C4-2B (cell line): Measurements from ENCODE around the gene EXOC6.

ENCODE experiments used
- H3K27ac ChIP-seq: fragments of 450-650 bp; 2 replicates; pipeline ENCODE4 v1.5.1; 2017
- ZFX ChIP-seq: fragments of 450-650 bp; IDR thresholded peaks from 2 replicates; pipeline ENCODE4 v1.6.1; 2017
- TF ChIP-seq, protein P1 (sequence below): fragments of 450-650 bp; conservative IDR thresholded peaks from 2 replicates; pipeline ENCODE4 v1.5.1; 2017; ENCODE audit warnings: mild to moderate bottlenecking

Gene EXOC6

DNA sequence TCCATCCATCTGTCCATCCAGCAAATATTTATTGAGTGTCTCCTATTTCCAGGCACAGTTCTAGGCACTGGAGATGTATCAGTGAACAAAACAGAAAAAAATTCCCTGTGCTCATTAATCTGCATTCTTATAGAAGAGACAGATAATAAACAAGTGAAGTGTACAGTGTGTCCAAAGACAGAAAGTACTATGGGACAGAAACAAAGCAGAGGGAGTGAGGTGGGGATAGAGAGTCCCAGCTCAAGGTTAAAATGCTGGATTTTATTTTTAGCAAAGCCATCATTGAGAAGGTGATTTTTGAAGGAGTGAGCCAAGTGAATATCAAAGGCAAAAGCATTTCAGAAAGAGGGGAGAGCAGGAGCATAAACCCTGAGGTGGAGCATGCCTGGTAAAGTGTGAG, 21.8 kb upstream of the EXOC6 start:
- TF ChIP-seq, protein P1, sequence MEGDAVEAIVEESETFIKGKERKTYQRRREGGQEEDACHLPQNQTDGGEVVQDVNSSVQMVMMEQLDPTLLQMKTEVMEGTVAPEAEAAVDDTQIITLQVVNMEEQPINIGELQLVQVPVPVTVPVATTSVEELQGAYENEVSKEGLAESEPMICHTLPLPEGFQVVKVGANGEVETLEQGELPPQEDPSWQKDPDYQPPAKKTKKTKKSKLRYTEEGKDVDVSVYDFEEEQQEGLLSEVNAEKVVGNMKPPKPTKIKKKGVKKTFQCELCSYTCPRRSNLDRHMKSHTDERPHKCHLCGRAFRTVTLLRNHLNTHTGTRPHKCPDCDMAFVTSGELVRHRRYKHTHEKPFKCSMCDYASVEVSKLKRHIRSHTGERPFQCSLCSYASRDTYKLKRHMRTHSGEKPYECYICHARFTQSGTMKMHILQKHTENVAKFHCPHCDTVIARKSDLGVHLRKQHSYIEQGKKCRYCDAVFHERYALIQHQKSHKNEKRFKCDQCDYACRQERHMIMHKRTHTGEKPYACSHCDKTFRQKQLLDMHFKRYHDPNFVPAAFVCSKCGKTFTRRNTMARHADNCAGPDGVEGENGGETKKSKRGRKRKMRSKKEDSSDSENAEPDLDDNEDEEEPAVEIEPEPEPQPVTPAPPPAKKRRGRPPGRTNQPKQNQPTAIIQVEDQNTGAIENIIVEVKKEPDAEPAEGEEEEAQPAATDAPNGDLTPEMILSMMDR = no peak
- no peak for TF ChIP-seq ZFX

DNA sequence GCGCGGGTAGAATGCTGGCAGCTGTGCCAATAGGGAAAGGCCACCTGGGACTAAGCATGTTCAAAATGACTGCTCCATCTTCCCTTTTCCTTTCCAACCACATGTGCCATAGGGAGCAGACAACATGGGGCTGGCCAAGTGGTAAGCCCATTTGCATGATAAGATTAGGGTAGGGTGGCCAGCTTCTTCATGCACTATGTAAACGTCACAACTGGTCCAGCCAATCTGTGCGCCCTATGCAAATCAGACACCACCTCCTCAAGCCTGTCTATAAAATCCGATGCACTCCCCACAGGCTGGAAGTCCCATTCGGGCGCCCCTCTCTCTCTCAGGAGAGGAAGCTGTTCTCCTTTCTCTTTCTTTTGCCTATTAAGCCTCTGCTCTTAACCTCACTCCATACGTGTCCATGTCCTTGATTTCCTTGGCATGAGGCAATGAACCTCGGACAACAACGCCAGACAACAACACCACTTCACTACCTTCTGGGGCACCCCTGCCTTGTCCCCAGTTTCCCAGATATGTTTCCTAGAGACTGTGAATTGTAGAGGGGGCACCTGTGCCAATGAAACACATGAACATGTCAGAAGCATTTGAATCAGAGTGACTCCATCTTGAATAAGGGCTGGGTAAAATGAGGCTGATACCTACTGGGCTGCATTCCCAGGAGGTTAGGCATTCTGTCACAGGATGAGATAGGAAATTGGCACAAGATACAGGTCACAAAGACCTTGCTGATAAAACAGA, 19.1 kb upstream of the EXOC6 start:
- TF ChIP-seq ZFX = no peak
- TF ChIP-seq, protein P1 = no peak
- no peak overlapping the region for H3K27ac ChIP-seq

More for the DNA sequence above, 21.8 kb upstream of the EXOC6 start:
- H3K27ac ChIP-seq = no peak overlapping the region

DNA sequence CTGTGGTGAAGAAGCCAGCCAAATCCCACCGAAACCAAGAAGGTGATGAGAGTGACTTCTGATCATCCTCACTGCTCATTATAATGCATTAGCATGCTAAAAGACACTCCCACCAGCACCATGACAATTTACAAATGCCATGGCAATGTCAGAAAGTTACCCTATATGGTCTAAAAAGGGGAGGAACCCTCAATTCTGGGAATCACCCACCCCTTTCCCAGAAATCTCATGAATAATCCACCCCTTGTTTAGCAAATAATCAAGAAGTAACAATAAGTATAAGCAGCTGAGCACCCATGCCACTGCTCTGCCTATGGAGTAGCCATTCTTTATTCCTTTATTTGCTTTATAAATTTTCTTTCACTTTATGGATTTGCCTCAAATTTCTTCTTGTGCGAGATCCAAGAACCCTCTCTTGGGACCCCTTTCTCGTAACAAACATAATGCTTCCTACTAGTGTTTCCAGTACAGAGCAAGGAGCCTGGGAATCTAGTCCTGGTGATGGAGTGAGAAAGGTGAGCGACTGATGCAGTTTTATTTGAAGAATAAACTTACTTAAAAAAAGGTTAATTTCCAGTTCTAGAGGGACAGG, 18.4 kb upstream of the EXOC6 start:
- no peak overlapping the region for H3K27ac ChIP-seq
- TF ChIP-seq ZFX = no peak
- TF ChIP-seq, protein P1 = no peak

DNA sequence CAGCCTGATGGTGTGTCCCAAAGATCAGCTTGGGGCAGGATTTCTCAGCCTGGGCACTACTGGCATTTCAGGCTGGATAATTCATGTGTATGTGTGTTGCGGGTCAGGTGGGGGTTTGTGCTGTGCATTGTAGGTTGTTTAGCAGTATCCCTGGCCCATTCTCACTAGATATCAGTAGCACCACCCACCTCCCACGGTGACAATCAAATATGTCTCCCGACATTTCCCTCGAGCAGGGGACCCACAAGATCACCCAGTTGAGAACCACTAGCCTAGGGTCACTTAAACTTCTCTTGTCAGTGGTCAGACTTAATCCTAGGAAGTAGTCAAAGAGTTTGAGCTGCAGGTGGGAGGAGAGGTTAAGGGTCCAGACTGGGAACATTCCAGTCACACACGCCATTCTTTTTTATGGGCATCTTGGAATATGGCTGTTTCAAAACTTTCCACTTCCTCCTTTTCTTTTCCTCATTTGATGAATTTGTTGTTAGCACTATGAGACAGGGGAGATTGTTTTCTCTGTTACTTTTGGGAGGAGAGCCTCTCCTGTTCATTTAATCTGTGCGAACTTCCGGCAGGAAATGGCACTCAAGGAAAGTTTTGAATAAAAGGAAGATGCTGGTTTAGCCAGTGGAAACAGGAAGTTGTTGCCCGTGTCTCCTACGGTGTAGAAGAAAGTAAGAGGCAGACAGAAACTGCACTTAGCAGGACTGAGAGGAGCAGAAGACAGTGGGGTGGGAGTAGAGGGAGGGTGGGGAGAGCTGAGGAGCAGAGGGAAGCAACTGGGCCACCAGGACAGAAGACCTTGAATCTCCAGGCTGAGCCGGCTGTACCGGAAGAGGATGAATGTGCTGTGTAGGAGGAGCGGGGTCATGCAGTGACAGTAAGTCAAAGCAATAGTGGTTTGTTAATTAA, 17.6 kb upstream of the EXOC6 start:
- TF ChIP-seq, protein P1 = no peak
- TF ChIP-seq ZFX = no peak
- H3K27ac ChIP-seq = no peak overlapping the region

DNA sequence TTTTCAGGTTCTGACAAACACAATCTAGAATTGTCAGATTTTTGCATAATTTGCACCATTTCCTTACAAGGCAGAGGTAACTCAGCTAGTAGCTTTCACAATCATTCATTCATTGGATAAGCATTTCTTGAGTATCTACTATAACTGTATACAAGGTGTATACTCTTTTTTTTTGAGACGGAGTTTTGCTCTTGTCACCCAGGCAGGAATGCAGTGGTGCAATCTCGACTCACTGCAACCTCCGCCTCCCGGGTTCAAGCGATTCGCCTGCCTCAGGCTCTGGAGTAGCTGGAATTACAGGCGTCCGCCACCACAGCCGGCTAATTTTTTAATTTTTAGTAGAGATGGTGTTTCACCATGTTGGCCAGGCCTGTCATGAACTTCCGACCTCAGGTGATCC, 16.2 kb upstream of the EXOC6 start:
- TF ChIP-seq, protein P1 = no peak
- no peak for TF ChIP-seq ZFX
- no peak overlapping the region for H3K27ac ChIP-seq

DNA sequence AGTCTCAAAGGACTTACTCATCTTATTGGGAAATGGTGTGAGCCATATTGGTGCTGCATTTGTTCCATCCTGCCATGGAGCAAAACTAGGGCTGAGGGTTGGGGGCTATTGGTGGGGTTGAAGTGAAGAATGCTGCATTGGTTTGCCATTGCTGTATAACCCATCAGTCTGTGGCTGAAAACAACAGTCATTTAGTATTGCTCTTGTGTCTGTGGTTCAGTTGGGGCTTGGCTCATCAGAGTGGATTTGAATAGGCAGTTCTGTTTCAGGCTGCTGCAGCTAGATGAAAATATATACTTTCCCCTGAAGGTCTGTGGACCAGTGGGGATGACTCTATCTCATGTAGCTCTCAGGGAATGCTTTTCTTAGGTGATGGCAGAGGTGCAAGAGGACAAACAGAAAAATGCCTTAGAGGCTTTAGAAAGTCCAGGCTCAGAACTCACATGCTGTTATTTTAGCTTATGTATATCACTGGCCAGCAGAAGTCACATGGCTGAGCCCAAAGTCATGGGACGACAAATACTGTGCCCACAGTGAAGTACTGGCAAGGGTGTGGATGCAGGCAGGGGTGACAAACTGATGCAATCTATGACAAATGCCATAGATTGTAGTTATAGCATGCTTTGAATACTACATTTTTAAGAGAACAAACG, 15.2 kb upstream of the EXOC6 start:
- no peak overlapping the region for H3K27ac ChIP-seq

More for the DNA sequence above, 15.2 kb upstream of the EXOC6 start:
- TF ChIP-seq, protein P1 = no peak
- no peak for TF ChIP-seq ZFX
